Stimulated activated CD8-positive, alpha-beta memory T cell treated with anti-CD3 and anti-CD28 coated beads, Interleukin-2, amount 100 ng/mL, for 48 hours (primary cell): Measurements from ENCODE around the gene CPB1.

Experiments used
- DNase-seq, 2 donors: peaks; one replicate each; pipeline ENCODE4 v3.0.0-alpha.2; 2020; ENCODE audit warnings: low read depth in 2 of 2

CPB1 gene

GRCh38 chr3:148882288-148882687 lies 54.7 kb downstream of the CPB1 start:
- no peak for DNase-seq

- no peak for DNase-seq
Measured at GRCh38 chr3:148883163-148883562, 55.6 kb downstream of the CPB1 start.

- no peak for DNase-seq
Measured at GRCh38 chr3:148884261-148884660, 56.6 kb downstream of the CPB1 start.

GRCh38 chr3:148889828-148890227 lies 62.2 kb downstream of the CPB1 start:
- DNase-seq = no peak

GRCh38 chr3:148896062-148896461 lies 68.5 kb downstream of the CPB1 start:
- no peak for DNase-seq

- DNase-seq = no peak
Measured at GRCh38 chr3:148901987-148902791, 74.6 kb downstream of the CPB1 start.

GRCh38 chr3:148903022-148903442 lies 75.4 kb downstream of the CPB1 start:
- no peak for DNase-seq

- no peak for DNase-seq
Measured at GRCh38 chr3:148903941-148904340, 76.3 kb downstream of the CPB1 start.

- DNase-seq = no peak
Measured at GRCh38 chr3:148906667-148907066, 79.1 kb downstream of the CPB1 start.
